ENCODE data around the gene ATL1.

The ATL1 gene

GRCh38 chr14:50516091-50516490 lies 43.9 kb upstream of the ATL1 start:
- no peaks in the 10 kb centered on the region for H3K9me3 ChIP-seq (ENCODE audit: insufficient read depth, low read length, severe bottlenecking)
- H3K4me3 ChIP-seq (ENCODE audit: low read depth in 1 of 2, low read length in 2 of 2) = no peak overlapping the region
- no peaks in the 10 kb centered on the region for H3K27me3 ChIP-seq (ENCODE audit: insufficient read depth, low read length, poor library complexity)
- H3K4me1 ChIP-seq (ENCODE audit: insufficient read depth, low read length) = no peaks in the 10 kb centered on the region
- no peak overlapping the region for H3K27ac ChIP-seq (ENCODE audit: low read length)
- H3K4me2 ChIP-seq (ENCODE audit: insufficient read depth, low read length) = no peak overlapping the region
- H4K20me1 ChIP-seq (ENCODE audit: insufficient read depth, low read length) = peaks cover 30% of the 10 kb centered on the region; the same call in 1 of the 2 replicates
- no peak overlapping the region for H2AFZ ChIP-seq (ENCODE audit: low read depth, low read length)
- peaks cover 97% of the 10 kb centered on the region for H3K79me2 ChIP-seq (ENCODE audit: insufficient read depth, low read length)
- H3K36me3 ChIP-seq (ENCODE audit: insufficient read depth, low read length) = peaks cover 9% of the 10 kb centered on the region; the same call in 1 of the 2 replicates
- H3K9ac ChIP-seq (ENCODE audit: low read depth, low read length) = no peak overlapping the region
- ATAC-seq (ENCODE audit: insufficient read depth, low read depth) = no peak
- TF ChIP-seq CTCF (IDR thresholded peaks at IDR 0.05; ENCODE audit: borderline replicate concordance, extremely low read depth, low read length, poor library complexity, severe bottlenecking) = no peak
- TF ChIP-seq EZH2 (IDR thresholded peaks at IDR 0.05; ENCODE audit: borderline replicate concordance, low read depth, low read length, severe bottlenecking) = no peak
- DNase-seq = no peak

GRCh38 chr14:50520947-50521815 lies 38.8 kb upstream of the ATL1 start:
- H3K4me3 ChIP-seq (ENCODE audit: low read depth in 1 of 2, low read length in 2 of 2) = no peak overlapping the region
- H4K20me1 ChIP-seq (ENCODE audit: insufficient read depth, low read length) = peaks cover 41% of the 10 kb centered on the region; the same call in 1 of the 2 replicates
- no peak overlapping the region for H3K27ac ChIP-seq (ENCODE audit: low read length)
- H3K36me3 ChIP-seq (ENCODE audit: insufficient read depth, low read length) = peaks cover 11% of the 10 kb centered on the region; the same call in 1 of the 2 replicates
- H3K79me2 ChIP-seq (ENCODE audit: insufficient read depth, low read length) = peaks cover 96% of the 10 kb centered on the region
- no peaks in the 10 kb centered on the region for H3K27me3 ChIP-seq (ENCODE audit: insufficient read depth, low read length, poor library complexity)
- TF ChIP-seq CTCF (IDR thresholded peaks at IDR 0.05; ENCODE audit: borderline replicate concordance, extremely low read depth, low read length, poor library complexity, severe bottlenecking) = no peak
- TF ChIP-seq EZH2 (IDR thresholded peaks at IDR 0.05; ENCODE audit: borderline replicate concordance, low read depth, low read length, severe bottlenecking) = no peak
- no peak for ATAC-seq (ENCODE audit: insufficient read depth, low read depth)
- no peak overlapping the region for H3K9ac ChIP-seq (ENCODE audit: low read depth, low read length)
- H3K9me3 ChIP-seq (ENCODE audit: insufficient read depth, low read length, severe bottlenecking) = no peaks in the 10 kb centered on the region
- no peak overlapping the region for H3K4me2 ChIP-seq (ENCODE audit: insufficient read depth, low read length)
- DNase-seq = no peak
- H2AFZ ChIP-seq (ENCODE audit: low read depth, low read length) = no peak overlapping the region
- H3K4me1 ChIP-seq (ENCODE audit: insufficient read depth, low read length) = peaks cover 10% of the 10 kb centered on the region; the same call in 1 of the 2 replicates

- Histone ChIP-seq H3K4me3 (ENCODE audit: low read depth in 1 of 2, low read length in 2 of 2) (no peak overlapping the region), H3K36me3 (ENCODE audit: insufficient read depth, low read length) (peaks cover 11% of the 10 kb centered on the region; the same call in 1 of the 2 replicates), H3K4me1 (ENCODE audit: insufficient read depth, low read length) (peaks cover 10% of the 10 kb centered on the region; the same call in 1 of the 2 replicates), H3K9me3 (ENCODE audit: insufficient read depth, low read length, severe bottlenecking) (no peaks in the 10 kb centered on the region), H3K9ac (ENCODE audit: low read depth, low read length) (no peak overlapping the region), H3K27ac (ENCODE audit: low read length) (no peak overlapping the region), H3K4me2 (ENCODE audit: insufficient read depth, low read length) (no peak overlapping the region), H3K27me3 (ENCODE audit: insufficient read depth, low read length, poor library complexity) (no peaks in the 10 kb centered on the region), H2AFZ (ENCODE audit: low read depth, low read length) (no peak overlapping the region), H3K79me2 (ENCODE audit: insufficient read depth, low read length) (peaks cover 96% of the 10 kb centered on the region), H4K20me1 (ENCODE audit: insufficient read depth, low read length) (peaks cover 45% of the 10 kb centered on the region; the same call in 1 of the 2 replicates)
- TF ChIP-seq CTCF (IDR thresholded peaks at IDR 0.05; ENCODE audit: borderline replicate concordance, extremely low read depth, low read length, poor library complexity, severe bottlenecking) (no peak), EZH2 (IDR thresholded peaks at IDR 0.05; ENCODE audit: borderline replicate concordance, low read depth, low read length, severe bottlenecking) (no peak)
- ATAC-seq (ENCODE audit: insufficient read depth, low read depth) (peak; percentile 50), DNase-seq (no peak)
Measured at GRCh38 chr14:50521912-50522341, 38.0 kb upstream of the ATL1 start.
